HG02885 (cell line): ENCODE results near the gene RTKN.

ENCODE experiments used
- ATAC-seq: cut with Tn5 transposase; IDR thresholded peaks from one replicate; pipeline ENCODE4 v1.9.1; 2021; ENCODE audit warnings: mild to moderate bottlenecking; ENCODE audit not compliant: unreplicated experiment, poor library complexity

The RTKN gene

DNA sequence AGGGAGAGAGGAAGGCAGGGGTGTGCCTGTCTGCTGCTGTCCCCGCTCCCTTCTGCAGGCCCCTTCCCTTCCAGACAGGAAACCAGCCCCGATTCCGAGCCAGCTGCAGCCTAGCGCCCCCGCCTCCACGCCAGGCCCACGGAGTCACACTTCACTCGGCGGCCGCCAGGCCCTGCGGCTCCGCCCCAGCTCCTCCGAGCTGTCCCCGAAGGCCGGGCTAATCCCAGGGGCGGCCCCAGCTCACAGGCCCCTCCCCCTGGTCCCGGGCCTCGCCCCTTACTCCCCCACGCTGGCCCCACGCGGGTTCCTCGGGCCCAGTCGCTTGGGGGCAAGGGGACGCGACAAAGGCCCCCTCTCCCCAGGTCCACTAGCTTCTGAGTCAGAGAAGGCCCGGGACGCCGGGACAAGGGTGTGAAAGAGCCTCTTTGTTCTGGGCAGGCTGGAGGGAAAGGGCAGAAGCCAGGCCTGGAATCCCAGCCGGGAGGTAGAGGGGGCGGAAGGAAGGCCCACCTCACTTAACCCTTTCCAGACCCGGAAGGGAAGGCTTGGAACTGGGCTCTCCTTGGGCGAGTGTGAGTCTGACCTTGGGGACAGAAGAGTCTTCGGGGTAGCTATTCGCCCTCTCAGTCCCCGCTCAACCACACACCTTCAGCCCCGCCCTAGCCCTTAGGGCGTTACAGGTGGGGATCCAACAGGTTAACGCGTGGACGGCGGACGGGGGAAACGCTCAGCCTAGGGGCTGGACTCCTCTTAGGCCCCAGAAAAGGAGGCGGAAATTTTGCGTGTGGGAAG lies 1.2 kb downstream of the RTKN start:
- peak; percentile 92 for ATAC-seq

DNA sequence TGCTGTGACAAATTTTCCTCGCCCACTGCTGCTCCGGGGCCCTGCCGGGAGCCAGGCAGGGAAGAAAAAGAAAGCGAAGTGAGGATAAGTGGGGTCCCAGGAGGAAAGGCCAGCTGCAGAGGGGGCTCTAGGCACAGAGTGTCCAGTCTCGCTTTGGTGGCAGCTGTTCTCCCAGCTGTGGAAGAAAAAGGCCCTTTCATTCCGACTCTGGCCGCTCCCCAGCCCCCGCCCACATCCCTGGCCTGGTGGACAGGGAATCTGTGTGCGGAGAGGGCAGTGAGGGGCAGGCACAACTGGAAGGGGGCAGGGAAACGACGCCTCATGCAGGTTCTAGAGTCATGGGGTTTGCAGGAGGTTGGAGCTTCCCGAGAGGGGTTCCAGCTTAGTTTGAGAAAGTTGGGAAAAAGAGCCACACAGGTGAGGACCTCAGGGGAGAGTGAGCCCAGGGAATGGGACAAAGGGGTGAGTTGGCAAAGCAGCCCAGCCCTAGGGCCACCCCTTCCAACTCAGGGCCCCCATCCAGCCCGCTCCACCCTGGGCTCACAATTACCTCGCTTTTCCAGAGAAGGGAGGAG lies 1.8 kb downstream of the RTKN start:
- no peak for ATAC-seq

GRCh38 chr2:74439373-74439772 lies 2.4 kb downstream of the RTKN start:
- ATAC-seq = no peak

GRCh38 chr2:74438248-74438647 lies 3.5 kb downstream of the RTKN start:
- no peak for ATAC-seq

DNA sequence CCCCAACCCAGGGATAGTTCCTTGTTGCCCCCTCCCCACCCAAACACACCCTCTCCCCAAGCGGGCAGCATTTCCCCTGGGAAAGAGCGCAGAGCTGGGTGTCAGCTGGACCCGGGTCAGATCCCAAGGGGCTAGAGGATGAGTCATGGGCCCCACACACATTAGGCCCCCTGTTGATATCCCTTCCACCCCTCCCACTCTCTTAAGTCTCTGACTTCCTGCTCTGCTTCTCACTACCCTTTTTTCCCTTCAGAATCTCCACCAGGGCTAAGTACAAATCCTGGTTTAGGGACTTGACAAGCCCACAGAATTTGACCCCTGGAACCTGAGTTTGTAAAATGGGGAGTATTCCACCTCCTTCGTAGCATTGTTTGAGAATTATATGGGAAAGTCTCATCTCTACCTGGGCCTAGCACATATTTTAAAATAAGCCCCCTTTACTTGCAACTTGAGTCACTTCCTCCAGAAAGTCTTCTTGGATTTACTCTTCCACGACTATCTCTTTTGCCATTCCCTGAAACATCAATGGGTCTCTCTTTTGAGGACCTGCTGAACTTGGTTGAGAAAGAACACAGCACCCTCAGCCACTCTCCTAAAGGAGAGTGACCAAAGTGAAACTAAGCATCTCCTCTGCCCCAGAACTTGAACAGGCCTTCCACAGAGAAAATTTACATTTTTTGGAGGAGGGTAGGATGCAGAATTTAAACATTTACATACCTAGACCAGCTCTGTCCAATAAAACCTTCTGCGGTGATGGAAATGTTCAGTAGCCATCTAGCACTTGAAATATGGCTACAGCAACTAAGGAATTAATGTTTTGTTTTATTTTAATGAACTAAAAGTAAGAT lies 4.7 kb downstream of the RTKN start:
- no peak for ATAC-seq

- ATAC-seq = no peak
Observed at GRCh38 chr2:74436111-74436805, 5.5 kb downstream of the RTKN start.

- ATAC-seq = no peak
Observed at GRCh38 chr2:74430502-74430901, 11.2 kb downstream of the RTKN start.

- no peak for ATAC-seq
Observed at GRCh38 chr2:74429487-74430451, 12.0 kb downstream of the RTKN start.

DNA sequence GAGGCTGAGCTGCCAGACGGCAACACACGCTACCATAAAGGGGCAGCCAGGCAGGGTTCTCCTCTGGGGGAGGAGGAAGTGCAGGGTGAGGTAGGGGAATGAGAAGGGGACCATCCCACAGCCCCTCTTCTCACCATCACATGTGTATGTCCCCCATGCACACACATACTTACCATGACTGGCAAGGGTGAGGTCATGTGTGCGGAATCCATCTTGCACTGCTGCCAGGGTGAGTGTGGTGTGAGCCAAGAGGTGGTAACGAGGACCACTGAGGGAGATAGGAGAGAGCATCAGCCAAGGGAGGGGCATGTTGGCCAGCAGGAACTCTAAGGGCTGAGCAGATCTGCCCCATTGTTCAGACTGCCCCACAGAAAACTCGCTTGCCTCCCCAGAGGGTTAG lies 13.1 kb downstream of the RTKN start:
- no peak for ATAC-seq

GRCh38 chr2:74427551-74427950 lies 14.2 kb downstream of the RTKN start:
- no peak for ATAC-seq

GRCh38 chr2:74426181-74426758 lies 15.5 kb downstream of the RTKN start:
- ATAC-seq = no peak

- no peak for ATAC-seq
Observed at GRCh38 chr2:74425523-74425922, 16.2 kb downstream of the RTKN start.

DNA sequence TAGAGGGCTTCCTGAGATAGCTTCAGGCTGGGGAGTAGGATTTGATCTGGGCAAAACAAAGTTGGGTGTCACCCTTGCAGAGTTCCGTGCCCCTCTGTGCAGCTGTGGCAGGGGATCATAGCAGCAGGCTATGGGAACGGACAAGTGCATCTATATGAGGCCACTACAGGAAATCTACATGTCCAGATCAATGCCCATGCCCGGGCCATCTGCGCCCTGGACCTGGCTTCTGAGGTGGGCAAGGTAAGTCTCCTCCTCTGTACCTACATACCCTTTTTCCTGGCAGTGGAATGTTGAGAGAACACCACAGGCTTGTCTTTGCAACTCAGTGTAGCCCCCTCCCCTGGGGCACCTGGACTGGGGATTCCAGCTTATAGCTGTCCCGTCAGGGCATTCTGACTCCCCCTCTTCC lies 16.7 kb downstream of the RTKN start:
- ATAC-seq = no peak

DNA sequence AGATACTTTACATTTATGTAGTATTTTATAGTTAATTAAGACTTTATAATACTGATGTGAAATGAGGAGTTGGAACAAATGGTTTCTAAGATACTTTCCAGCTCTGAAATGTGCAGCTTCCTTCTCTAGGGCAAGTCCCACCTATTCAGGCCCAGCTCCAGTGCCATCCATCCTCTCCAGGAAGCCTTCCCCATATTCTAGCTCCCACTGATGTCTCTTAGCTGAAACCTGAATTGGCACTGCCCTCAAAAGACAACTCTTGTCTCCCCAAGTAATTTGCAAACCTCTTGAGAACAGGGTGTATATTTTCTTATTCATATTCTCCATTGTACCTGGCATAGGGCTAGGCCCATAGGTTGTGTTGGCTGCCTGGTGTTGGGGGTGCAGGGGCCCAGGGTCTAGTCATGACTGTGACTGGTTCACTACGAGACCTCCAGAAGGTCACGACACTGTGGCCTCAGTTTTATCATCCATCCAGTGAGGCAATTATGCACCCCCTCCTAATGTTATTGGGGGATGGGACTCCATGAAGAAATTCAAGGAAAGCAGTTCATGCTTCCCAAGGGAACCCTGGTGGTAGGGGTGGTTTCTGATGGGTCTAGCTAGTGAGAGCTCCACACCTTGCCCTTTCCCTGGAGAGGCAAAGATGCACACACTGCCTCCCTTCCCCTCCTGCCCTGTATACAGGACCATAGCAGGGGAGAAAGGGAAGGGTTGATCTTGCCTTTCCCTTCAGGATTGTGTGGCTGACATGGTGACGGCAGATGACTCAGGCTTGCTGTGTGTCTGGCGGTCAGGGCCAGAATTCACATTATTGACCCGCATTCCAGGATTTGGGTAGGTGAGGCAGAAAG lies 17.4 kb downstream of the RTKN start:
- no peak for ATAC-seq

GRCh38 chr2:74423231-74424095 lies 18.3 kb downstream of the RTKN start:
- no peak for ATAC-seq

GRCh38 chr2:74421221-74421870 lies 20.4 kb downstream of the RTKN start, which contains the start of the genes C2orf81 and WDR54:
Gene C2orf81 (minus strand): TSS chr2:74421619. CDS start chr2:74421560, 59 bp downstream.
Gene WDR54 (plus strand): TSS chr2:74421730. CDS start chr2:74422154, 424 bp downstream.
- peak; percentile 96 for ATAC-seq
